ENCODE results near the gene GRIK2.

GRCh38 chr6:101396548-101397173 lies 3.2 kb downstream of the GRIK2 start:
- TF ChIP-seq, protein P1, sequence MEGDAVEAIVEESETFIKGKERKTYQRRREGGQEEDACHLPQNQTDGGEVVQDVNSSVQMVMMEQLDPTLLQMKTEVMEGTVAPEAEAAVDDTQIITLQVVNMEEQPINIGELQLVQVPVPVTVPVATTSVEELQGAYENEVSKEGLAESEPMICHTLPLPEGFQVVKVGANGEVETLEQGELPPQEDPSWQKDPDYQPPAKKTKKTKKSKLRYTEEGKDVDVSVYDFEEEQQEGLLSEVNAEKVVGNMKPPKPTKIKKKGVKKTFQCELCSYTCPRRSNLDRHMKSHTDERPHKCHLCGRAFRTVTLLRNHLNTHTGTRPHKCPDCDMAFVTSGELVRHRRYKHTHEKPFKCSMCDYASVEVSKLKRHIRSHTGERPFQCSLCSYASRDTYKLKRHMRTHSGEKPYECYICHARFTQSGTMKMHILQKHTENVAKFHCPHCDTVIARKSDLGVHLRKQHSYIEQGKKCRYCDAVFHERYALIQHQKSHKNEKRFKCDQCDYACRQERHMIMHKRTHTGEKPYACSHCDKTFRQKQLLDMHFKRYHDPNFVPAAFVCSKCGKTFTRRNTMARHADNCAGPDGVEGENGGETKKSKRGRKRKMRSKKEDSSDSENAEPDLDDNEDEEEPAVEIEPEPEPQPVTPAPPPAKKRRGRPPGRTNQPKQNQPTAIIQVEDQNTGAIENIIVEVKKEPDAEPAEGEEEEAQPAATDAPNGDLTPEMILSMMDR (IDR thresholded peaks at IDR 0.05; ENCODE audit: extremely low read depth in 1 of 2, insufficient read depth in 1 of 2, low read depth in 1 of 2, low read length in 2 of 2): no peak
- no peak for TF ChIP-seq MAX (IDR thresholded peaks at IDR 0.05; ENCODE audit: insufficient read depth, insufficient read length)
- TF ChIP-seq POLR2A (IDR thresholded peaks at IDR 0.05; ENCODE audit: low read depth, low read length): no peak

All from endothelial cell of umbilical vein (primary cell).